CD4-positive, alpha-beta T cell treated with Interleukin-17A for 1 hour (primary cell): Measurements from ENCODE around the gene BBS12.
"Not testable (repeated sequence)": the region's sequence is repeated elsewhere in the genome, so short reads cannot be mapped to it uniquely, and the experiment has no call there.

ENCODE experiments used
- DNase-seq: peaks from one replicate; pipeline ENCODE4 v3.0.0-alpha.2; 2020

Gene BBS12

GRCh38 chr4:122766353-122766705 lies 33.8 kb downstream of the BBS12 start:
- DNase-seq: no peak

GRCh38 chr4:122766950-122767349 lies 34.4 kb downstream of the BBS12 start:
- no peak for DNase-seq

GRCh38 chr4:122771724-122772123 lies 39.2 kb downstream of the BBS12 start:
- DNase-seq: no peak

GRCh38 chr4:122772311-122772710 lies 39.8 kb downstream of the BBS12 start:
- no peak for DNase-seq

GRCh38 chr4:122772986-122773385 lies 40.5 kb downstream of the BBS12 start:
- DNase-seq: no peak

GRCh38 chr4:122775039-122775438 lies 42.5 kb downstream of the BBS12 start:
- no peak for DNase-seq

- no peak for DNase-seq
Measured at GRCh38 chr4:122775987-122776836, 43.7 kb downstream of the BBS12 start.

GRCh38 chr4:122776916-122777315 lies 44.4 kb downstream of the BBS12 start:
- no peak for DNase-seq

GRCh38 chr4:122777846-122778673 lies 45.6 kb downstream of the BBS12 start:
- no peak for DNase-seq

GRCh38 chr4:122781486-122781885 lies 49.0 kb downstream of the BBS12 start:
- no peak for DNase-seq

- DNase-seq: no peak
Measured at GRCh38 chr4:122783301-122784215, 51.1 kb downstream of the BBS12 start.

GRCh38 chr4:122784261-122784660 lies 51.8 kb downstream of the BBS12 start:
- DNase-seq: no peak

GRCh38 chr4:122785099-122785498 lies 52.6 kb downstream of the BBS12 start:
- no peak for DNase-seq

- DNase-seq: not testable (repeated sequence)
Measured at GRCh38 chr4:122786296-122786695, 53.8 kb downstream of the BBS12 start.

GRCh38 chr4:122786920-122787319 lies 54.4 kb downstream of the BBS12 start:
- DNase-seq: not testable (repeated sequence)

- no peak for DNase-seq
Measured at GRCh38 chr4:122787940-122788339, 55.4 kb downstream of the BBS12 start.

GRCh38 chr4:122788935-122789334 lies 56.4 kb downstream of the BBS12 start:
- DNase-seq: no peak

- no peak for DNase-seq
Measured at GRCh38 chr4:122793811-122794210, 61.3 kb downstream of the BBS12 start.
